AG08396 (cell line): Measurements from ENCODE around the gene SNAPC5.
A peak's percentile ranks its signal among the peaks of the same experiment; 100 is the strongest.
"Not testable (repeated sequence)": the region's sequence is repeated elsewhere in the genome, so short reads cannot be mapped to it uniquely, and the experiment has no call there.

ENCODE experiments used
- DNase-seq: peaks from one replicate; pipeline ENCODE4 v3.0.0; 2012; ENCODE audit warnings: low spot score, mixed read lengths

SNAPC5 gene, protein sequence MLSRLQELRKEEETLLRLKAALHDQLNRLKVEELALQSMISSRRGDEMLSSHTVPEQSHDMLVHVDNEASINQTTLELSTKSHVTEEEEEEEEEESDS

DNA sequence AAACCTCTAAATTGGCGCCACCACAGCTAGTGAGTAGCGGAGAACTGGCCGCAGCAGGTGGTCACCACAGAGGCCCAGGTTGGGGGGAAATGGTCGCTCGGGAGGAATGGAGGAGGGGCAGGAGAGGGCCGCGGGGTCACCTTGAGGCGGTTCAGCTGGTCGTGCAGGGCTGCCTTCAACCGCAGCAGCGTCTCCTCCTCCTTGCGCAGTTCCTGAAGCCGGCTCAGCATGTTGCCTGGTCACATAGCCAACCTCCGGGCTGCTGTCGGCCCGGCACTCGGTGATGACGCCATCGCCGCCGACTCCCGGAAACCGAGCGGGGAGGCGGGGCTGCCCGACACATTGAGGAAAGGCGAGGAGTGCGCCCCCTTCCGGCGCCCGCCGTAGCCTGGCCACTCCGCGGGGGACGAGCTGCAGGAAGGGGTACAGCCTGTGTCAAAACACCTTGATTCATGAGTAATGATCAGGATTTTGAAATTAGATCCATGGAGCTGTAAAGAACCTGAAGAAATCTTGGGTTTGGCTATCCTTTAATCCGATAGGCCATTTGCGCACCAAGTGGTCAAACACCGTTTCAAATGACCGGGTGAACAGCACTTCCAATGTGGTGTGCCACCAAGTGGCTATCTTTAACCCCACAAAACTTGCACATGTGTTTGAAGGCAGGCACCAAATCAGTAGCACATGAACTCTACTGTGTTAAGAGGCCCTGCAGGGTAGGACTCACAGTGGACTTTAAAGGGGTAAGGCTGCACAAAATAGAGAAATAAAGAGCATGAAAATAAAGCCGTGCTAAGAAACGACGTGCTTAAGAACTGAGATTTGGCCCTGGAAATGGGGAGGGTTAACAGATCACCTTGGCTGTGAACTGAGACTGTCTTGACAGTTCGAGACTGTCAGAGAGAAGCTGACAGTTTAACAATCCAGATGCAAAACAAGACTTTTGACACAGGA, at the start of gene SNAPC5:
Gene SNAPC5 (minus strand): TSS at position 261 of the 954 bp plus-strand sequence. CDS start 31 bp downstream, at position 230.
- DNase-seq: peak; percentile 91

DNA sequence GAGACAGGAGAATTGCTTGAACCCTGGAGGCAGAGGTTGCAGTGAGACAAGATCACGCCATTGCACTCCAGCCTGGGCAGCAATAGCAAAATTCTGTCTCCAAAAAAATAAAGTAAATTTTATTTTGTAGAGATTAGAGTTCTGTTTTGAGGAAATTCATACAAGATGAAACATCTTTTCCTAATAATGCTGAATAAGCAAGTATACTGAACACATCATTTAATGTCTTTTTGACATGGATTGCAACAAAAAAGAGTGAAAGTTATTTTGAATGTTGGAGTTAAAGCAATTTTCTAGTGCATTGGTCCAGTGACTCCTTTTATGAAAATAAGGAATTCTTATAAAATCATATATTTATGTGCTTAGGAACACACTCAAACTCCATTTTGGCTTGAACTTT, 47.7 kb upstream of the SNAPC5 start:
- DNase-seq: no peak

DNA sequence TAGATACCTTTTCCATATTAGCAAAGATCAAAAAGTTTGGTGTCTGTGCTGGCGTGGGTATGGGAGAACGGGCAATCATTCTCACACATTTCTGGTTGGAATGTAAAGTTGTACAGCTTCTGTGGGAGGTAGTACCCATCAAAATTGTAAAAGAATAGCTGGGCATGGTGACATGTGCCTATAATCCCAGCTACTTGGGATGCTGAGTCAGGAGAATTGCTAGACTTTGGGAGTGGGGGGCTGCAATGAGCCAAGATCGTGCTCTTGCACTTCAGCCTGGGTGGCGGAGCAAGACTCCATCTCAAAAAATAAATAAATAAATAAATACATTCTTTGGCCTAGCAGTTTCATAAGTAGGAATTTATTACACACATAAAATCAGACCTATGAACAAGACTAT, 45.3 kb upstream of the SNAPC5 start:
- no peak for DNase-seq

DNA sequence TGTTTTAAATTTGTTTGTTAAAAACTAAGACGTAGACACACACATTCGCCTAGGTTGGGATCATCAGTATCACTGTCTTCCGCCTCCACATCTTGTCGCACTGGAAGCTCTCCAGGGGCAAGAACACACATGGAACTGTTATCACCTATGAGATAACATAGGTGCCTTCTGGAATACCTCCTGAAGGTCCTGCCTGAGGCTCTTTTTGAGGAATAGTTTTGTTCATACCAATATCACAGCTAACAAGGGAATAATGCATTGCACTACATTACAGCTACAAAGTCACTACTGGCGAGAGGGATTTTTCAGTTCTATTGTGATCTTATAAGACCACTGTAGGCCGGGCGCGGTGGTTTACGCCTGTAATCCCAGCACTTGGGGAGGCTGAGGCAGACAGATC, 37.5 kb upstream of the SNAPC5 start:
- DNase-seq: no peak

DNA sequence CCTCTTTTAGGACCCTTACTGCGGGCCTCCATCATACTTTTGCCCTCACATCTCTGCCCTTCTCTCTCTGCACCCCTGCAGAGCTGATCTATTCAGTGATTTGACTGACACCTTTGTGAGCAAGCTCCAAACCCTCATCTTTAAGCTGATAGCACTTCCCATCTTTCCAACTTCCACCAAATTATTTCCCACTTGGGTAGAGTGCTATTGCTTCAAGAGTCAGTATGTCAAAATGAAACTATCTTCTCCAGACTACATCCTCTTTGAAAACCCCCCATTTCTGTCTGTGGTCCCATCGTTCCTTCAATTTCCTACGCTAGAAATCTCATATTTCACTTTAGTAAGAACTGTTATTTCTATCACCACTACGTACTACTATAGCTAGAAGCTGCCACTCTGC, 27.3 kb upstream of the SNAPC5 start:
- DNase-seq: no peak

DNA sequence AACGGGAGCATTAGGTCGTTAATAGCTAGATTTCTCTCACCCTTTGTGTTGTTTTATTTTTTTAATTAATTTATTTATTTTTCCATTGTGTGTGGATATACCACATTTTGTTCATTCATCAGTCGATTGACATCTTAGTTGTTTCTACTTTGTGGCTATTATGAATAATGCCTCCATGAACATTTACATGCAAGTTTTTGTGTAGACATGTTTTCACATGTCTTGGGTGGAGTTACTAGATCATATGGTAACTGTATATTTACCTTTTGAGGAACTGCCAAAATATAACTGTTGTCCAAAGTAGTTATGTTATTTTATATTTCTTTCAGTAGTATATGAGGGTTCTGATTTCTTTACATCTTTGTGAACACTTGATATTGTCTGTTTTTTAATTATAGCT, 26.4 kb upstream of the SNAPC5 start:
- no peak for DNase-seq

DNA sequence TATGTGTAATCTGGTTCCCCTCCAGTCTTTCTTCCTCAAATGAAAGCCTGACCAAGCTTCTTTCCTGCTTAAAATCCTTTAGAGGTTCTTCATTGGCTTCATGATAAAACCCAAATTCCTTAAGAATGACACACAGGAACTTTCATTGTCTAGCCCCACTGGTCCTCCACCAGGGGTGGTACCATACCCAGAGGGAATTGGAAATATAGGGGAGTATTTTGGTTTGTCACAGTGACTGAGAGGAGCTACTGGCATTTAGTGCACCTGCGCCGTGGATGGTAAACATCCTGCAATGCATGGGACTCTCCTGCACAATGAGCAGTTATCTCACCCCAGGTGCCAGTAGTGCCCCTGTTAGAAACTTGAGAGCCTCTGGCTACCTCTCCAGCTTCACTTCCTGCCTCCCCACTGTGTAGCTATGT, 18.4 kb upstream of the SNAPC5 start:
- DNase-seq: no peak

DNA sequence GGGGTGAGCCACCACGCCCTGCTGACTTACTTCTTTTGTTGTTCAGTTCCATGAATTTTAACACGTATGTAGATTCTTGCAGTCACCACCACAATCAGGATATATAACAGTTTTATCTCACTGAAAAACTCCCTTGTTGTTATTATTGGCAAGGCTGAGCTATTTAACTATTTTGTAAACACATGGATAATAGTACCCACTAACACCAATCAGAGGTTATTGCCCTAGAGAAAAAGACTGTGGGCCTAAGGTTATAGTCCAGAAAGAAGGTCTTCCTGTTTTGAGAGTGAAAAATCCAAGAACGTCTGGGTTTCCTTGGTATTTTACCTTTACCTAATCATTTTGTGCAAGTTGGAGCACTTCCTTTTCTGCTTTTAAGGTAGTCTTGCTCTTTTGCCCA, 17.0 kb upstream of the SNAPC5 start:
- DNase-seq: no peak

DNA sequence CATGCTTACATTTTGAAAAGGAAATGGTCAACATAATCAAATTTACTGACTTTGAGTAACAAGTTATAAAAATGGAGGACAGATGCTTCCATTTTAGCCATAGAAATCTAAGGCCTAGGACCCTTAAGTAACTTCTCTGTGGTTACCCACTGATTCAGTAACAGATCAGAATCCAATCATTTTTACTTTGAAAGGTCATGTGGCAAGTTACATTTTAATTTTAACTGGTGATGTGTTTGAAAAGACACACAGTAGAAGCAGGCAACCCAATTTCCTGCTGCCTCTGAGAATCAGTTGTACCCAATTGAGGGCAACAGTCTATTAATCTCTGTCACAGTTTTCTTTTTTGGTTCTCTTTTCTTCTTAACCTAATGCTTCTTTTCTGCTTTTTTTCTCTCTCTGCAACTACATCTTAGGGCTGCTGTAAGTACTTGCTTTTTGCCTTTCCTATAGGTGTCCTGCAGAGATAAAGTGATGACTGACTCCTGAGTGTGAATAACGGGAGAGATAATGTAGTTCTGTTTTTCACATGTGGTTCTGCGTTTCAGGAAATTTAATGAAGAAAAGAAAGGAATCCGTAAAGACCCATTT, 10.8 kb upstream of the SNAPC5 start:
- no peak for DNase-seq

DNA sequence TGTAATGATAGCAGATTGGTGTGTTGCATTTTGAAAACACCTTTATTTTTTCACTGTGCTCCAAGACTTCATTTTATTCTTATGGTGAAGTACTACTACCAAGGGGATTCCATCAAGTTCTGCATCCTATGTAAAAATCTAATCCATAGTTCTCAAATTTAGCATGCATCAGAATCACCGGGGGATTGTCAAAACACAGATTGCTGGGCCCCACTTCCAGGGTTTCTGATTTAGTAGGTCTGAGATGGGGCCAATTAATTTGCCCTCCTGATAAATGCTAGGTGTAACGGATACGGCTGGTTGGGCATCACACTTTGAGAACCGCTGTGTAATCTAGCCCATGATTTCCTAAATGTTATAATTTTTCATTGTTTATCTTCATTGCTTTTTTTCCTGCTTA, 8.3 kb upstream of the SNAPC5 start:
- DNase-seq: no peak

DNA sequence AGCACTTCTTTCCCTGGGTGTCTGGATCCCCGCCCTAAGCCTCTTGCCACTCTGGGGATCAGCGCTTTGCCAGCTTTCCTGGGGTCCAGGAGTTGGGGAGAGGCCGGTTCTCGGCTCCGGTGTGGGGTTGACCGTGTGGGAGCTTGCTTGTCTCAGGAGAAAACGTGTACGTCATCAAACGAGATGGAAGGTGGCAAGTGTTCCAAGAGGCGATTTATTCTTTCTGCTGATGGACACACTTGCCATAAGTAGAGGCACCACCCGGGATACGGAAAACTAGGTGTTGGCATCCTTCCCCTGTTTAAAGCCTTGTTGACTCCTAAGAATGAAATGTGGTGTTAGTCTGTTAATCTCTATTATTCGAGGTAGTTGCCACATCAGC, 7.9 kb upstream of the SNAPC5 start:
- DNase-seq: no peak

DNA sequence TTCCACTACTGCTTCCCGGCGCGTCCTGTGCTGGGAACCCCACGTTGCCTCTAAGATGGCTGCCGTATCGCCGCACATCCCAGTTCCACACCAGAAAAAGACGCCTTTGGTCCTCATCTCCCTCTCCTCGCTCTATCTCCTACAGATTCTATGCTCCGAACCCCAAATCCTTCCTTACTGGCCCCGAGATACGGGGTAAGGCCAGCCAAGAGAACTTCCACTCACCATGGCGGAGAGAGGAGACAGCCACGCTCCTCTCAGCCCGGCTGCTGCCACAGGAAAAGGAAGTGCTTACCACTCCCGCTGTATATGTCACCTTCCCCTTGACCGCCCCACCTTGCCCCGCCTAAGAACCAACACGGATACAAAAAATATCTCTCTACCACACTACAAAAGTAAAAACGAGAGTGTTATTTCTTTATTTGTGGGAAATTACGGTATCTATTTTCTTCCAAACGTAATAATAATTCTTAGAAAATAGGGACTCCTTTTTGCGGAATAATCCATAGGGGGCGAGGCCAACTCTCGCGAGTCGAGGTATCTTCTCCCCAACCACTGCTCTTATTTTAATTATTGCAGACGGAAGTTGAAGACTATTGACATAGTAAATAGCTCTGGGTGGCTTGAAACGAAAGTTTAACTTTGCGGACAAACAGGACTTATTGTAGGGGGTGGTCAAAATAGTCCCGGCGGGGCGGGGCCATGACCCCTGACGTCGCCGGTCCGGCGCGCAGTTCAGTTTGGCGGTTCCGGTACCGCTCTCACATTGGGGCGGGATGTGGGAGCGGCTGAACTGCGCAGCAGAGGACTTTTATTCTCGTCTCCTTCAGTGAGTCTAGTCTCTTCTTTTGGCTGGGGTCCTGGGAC, 7.2 kb upstream of the SNAPC5 start, which contains the start of the genes RPL4 and ZWILCH:
Gene RPL4 (minus strand): TSS at position 293 of the 867 bp plus-strand sequence. CDS start 65 bp downstream, at position 228.
Gene ZWILCH (plus strand): TSS at position 764 of the 867 bp plus-strand sequence. CDS start 13 bp downstream, at position 777.
- DNase-seq: peak; percentile 84

DNA sequence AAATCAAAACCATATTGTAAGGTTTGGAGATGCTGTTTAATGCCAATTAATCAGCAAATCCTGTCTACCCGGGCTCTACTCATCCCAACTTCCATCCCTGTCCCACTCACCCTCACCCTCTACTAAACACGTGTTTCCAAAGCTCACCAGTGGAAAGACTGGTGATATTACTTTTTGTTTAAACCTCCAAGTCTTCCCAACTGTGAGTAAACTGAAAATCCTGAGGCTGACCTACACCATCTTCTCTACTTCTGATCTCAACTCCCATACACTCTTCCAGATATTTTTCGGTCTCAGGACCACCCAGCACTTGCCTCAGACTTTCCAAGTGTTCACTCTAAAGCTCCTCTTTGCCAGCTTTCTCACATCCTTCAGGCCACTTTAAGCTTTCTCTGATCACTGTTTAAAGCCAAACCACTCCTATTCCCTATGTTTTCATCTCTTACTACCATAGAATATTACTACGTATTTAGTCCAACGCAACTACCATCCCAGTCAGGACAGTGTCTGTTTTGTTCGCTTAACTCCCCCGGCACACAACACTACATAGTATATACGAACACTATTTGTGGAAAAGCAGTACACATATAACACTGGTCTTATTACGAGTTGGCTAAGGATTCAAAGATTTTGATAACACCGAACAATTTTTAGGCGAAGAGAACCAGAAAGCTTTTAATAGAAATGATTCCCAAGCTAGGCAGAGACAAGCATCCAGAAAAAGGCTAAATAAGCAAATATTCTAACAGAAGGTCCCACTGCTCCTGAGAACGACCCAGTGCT, 6.4 kb upstream of the SNAPC5 start:
- DNase-seq: no peak

DNA sequence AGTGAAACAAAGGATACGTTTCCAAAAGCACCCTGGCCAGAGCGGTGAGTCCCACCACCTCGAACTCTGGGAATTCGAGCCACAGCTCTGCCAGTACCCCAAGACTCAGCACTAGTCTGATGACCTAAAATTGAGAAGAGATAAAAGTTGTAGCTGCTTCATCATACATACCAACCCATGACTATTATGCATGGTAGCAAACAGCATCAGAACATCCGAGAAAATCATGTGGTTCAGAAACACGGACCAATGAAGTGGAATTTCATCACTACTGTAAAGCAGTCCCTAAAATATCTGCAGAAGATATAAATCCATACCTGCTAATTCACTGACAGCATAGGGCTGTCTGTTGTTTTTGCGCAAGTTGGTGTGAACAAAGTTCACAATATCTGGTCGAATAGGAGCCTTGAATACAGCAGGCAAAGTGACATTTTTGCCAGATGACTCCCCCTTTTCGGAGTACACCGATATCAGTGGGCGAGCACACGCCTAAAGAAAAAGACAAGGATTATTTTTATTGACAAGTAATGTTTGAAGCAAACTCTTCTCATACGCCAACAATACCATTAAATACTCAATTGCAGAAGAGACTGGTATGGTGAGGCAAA, 5.6 kb upstream of the SNAPC5 start:
- peak; percentile 31 for DNase-seq

DNA sequence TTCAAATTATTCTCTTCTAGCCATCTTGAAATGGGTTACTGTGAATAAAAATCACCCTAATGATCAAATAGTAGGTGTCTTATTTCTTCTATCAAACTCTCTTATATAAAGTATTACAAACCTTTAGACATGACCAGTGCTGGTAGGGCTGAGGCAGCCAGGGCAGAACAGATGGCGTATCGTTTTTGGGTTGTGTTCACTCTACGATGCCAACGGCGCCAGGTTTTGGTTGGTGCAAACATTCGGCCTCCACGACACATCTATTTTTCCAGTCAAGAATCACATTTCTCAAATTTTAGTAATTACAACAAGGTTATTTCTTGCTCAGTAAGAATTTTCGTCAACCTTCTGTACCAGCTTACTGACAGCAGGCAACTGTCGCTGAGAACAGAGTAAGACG, 4.9 kb upstream of the SNAPC5 start:
- DNase-seq: no peak

DNA sequence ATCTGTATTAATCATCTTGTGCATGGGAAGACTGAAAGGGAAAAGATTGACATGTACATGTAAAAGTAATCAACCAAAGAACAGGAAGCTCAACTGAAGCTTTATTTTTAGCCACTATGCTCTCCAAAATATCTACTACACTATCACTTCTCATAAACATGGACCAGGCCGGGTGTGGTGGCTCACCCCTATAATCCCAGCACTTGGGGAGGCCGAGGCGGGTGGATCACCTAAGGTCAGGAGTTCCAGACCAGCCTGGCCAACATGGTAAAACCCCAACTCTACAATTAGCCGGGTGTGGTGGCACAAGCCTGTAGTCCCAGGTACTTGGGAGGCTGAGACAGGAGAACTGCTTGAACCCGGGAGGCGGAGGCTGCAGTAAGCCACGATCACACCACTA, 2.8 kb upstream of the SNAPC5 start:
- not testable (repeated sequence) for DNase-seq

DNA sequence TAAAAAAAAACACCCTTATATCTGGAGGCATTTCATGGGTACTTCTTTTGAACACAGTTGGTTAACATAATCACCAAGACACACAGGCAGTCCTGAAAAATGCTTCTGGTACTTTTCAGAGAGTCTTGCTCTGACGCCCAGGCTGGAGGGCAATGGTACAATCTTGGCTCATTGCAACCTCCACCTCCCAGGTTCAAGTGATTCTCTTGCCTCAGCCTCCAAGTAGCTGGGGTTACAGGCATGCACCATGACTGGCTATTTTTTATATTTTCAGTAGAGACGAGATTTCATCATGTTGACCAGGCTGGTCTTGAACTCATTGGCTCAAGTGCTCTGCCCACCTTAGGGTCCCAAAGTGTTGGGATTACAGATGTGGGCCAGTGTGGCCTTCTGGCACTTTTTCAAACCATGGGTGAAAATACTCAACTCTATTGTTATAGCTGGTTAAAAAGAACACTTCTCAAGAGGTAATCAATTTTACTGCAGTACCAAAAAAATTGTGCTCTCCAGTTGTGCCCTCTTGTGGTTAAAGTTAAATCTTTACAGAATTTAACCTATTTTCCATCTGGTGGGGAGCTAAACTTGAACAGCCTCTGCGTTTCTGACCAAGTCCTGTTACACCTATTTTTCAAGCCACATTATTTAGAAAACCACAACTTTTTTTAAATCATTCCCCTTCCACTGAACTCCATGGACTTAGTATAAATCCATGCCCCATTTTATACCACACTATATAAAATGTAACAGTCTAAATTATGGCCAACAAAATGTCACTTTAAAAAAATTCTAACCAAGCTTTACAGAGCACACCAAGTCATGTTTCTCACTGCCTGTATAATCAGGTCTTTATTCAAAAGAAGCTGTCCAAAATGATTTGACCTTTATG, 1.2 kb upstream of the SNAPC5 start:
- no peak for DNase-seq

DNA sequence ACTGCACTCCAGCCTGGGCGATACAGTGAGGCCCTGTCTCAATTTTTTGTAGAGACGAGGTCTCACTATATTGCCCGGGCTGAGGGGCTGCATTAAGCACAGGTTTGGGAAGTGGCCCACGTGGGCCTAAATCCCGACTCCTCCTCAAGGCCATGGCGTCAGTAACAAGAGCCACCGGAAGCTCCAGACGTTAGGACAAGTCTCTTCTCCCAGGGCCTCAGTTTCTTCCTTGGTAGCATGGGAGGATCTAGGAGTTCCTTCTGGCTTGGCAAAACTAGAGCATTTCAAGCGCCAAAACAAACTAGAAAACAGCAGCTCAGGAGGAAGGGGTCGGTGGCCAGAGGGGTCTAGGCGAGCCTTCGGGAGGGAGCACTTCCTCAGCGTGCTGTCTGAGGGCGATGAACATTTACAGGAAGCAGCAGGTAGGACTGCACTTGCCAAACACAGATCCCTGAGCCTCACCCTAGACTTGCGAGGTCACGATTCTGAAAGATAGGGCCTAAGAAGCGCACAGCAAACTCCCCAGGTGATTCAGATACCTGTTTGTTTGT, 536 bp downstream of the SNAPC5 start:
- no peak for DNase-seq

DNA sequence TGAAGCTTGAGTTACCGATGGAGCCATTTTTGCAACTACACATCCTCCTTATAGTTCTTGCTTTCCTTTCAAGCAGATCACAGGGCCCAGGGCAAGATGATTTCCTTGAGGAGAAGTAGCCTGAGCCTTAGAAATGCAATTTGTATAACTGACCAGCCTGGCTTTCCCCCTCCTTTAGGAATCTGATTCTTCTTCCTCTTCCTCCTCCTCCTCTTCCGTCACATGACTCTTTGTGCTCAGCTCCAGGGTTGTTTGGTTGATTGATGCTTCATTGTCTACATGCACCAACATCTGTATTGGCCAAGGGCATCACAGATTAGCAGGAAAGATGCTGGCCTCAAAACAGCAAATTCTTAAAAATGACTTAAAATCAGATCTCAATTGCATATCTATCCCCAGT, 3.3 kb downstream of the SNAPC5 start:
- DNase-seq: no peak
